CD14-positive monocyte (primary cell): ENCODE measurements around the gene N4BP2L2. TPM values are rescaled to one million over a fixed set of nuclear protein-coding genes. Genes with fewer than 3 reads are reported as not detected.

Source experiments
- DNase-seq, 3 donors: peaks; one replicate each; pipeline ENCODE4 v3.0.0-alpha.2; 2011 to 2022
- H2AFZ ChIP-seq: 2 replicates; pipeline ENCODE4 v1.6.0; 2012; ENCODE audit warnings: mild to moderate bottlenecking, low read depth, low read length, inconsistent platforms; ENCODE audit not compliant: insufficient read depth, poor library complexity, severe bottlenecking
- H3K27ac ChIP-seq, 2 donors: 1 replicate in 1 of 2; 2 replicates in 1 of 2; pipeline ENCODE4 v1.5.1; 2012 to 2013; ENCODE audit warnings: low read length in 2 of 2, control low read depth in 1 of 2, inconsistent platforms in 1 of 2, low read depth in 1 of 2, mild to moderate bottlenecking in 1 of 2
- H3K27me3 ChIP-seq, 2 donors: one replicate each; pipeline versions ENCODE4 v1.6.0 to v1.6.1; 2011 to 2013; ENCODE audit warnings: low read length in 2 of 2; ENCODE audit not compliant: control insufficient read depth in 2 of 2, insufficient read depth in 2 of 2
- H3K36me3 ChIP-seq, 2 donors: replicated peaks in 1 of 2; 1 replicate in 1 of 2; 2 replicates in 1 of 2; pipeline versions ENCODE4 v1.5.1 to v1.6.1; 2012 to 2013; ENCODE audit warnings: low read length in 2 of 2, control low read depth in 1 of 2, inconsistent platforms in 1 of 2, mild to moderate bottlenecking in 1 of 2; ENCODE audit not compliant: insufficient read depth in 2 of 2, control insufficient read depth in 1 of 2
- H3K4me1 ChIP-seq, 2 donors: 1 replicate in 1 of 2; 2 replicates in 1 of 2; pipeline versions ENCODE4 v1.5.1 to v1.6.1; 2012 to 2013; ENCODE audit warnings: low read length in 2 of 2, control low read depth in 1 of 2, inconsistent platforms in 1 of 2, mild to moderate bottlenecking in 1 of 2, moderate library complexity in 1 of 2; ENCODE audit not compliant: insufficient read depth in 2 of 2, control insufficient read depth in 1 of 2
- H3K4me2 ChIP-seq: replicated peaks from 2 replicates; pipeline ENCODE3; 2012; ENCODE audit warnings: low read length, moderate library complexity, mild to moderate bottlenecking; ENCODE audit not compliant: poor library complexity, severe bottlenecking; ENCODE audit errors: extremely low read depth
- H3K4me3 ChIP-seq, 3 experiments: fragments of 200-600 bp in 1 of 3; sonication (generic) in 1 of 3; replicated peaks in 1 of 3; 1 replicate in 2 of 3; 2 replicates in 1 of 3; pipeline ENCODE4 v1.5.1; 2011 to 2013; ENCODE audit warnings: low read length in 3 of 3, mild to moderate bottlenecking in 3 of 3, control low read depth in 2 of 3, low read depth in 2 of 3, inconsistent platforms in 1 of 3, moderate library complexity in 1 of 3
- H3K79me2 ChIP-seq: 2 replicates; pipeline ENCODE4 v1.6.0; 2012; ENCODE audit warnings: mild to moderate bottlenecking, control low read depth, inconsistent platforms, low read length, moderate library complexity; ENCODE audit not compliant: insufficient read depth
- H3K9ac ChIP-seq: 2 replicates; pipeline ENCODE4 v1.6.0; 2017; ENCODE audit warnings: low read length, mild to moderate bottlenecking; ENCODE audit not compliant: insufficient read depth, poor library complexity, severe bottlenecking
- H3K9me3 ChIP-seq, 2 donors: replicated peaks in 1 of 2; 1 replicate in 1 of 2; 2 replicates in 1 of 2; pipeline versions ENCODE4 v1.5.1 to v1.6.1; 2012 to 2013; ENCODE audit warnings: low read length in 2 of 2, control low read depth in 1 of 2; ENCODE audit not compliant: control insufficient read depth in 1 of 2, insufficient read depth in 1 of 2
- H4K20me1 ChIP-seq: 2 replicates; pipeline ENCODE4 v1.6.0; 2012; ENCODE audit warnings: mild to moderate bottlenecking, low read length, control low read depth, moderate library complexity; ENCODE audit not compliant: insufficient read depth
- H3K27ac Mint-ChIP-seq, 7 donors: one replicate each; pipeline ENCODE4 v1.8.0; 2020; ENCODE audit warnings: mild to moderate bottlenecking in 7 of 7, mixed read lengths in 7 of 7, moderate library complexity in 6 of 7, inconsistent platforms in 2 of 7
- H3K27me3 Mint-ChIP-seq, 3 donors: one replicate each; pipeline ENCODE4 v1.8.0; 2021 to 2022; ENCODE audit warnings: low read depth in 3 of 3, mild to moderate bottlenecking in 3 of 3, mixed read lengths in 3 of 3, moderate library complexity in 3 of 3, inconsistent platforms in 1 of 3
- H3K36me3 Mint-ChIP-seq, 2 donors: one replicate each; pipeline ENCODE4 v1.8.0; 2020; ENCODE audit warnings: mixed read lengths in 2 of 2, inconsistent platforms in 1 of 2, mild to moderate bottlenecking in 1 of 2
- H3K4me1 Mint-ChIP-seq: one replicate; pipeline ENCODE4 v1.8.0; 2020; ENCODE audit warnings: mild to moderate bottlenecking, mixed read lengths
- H3K4me3 Mint-ChIP-seq, 2 donors: one replicate each; pipeline ENCODE4 v1.8.0; 2020; ENCODE audit warnings: mild to moderate bottlenecking in 2 of 2, mixed read lengths in 2 of 2, moderate library complexity in 1 of 2
- H3K9me3 Mint-ChIP-seq, 7 donors: one replicate each; pipeline ENCODE4 v1.8.0; 2020 to 2022; ENCODE audit warnings: mixed read lengths in 7 of 7, mild to moderate bottlenecking in 6 of 7, moderate library complexity in 6 of 7, inconsistent platforms in 2 of 7
- WGBS: methylation state at CpG from one replicate; pipeline ENCODE4 v1.1.5; 2013; ENCODE audit warnings: missing lambda C conversion rate; ENCODE audit not compliant: insufficient coverage; 5-methylcytosine and 5-hydroxymethylcytosine counted together
- intact Hi-C, 2 donors: fragments of 100-400 bp; cut with micrococcal nuclease; formaldehyde crosslinking; loops; one replicate each; pipeline versions ENCODE4 v1.15.0 to v1.15.1; 2023
- polyA plus RNA-seq, 3 donors: library from polyadenylated mRNA; depleted of rRNA in 1 of 3; unstranded in 2 of 3; stranded (reverse) in 1 of 3; fragments of 300-500 nt in 2 of 3; fragments of >200 nt in 1 of 3; fragmentation: Illumina TruSeq in 2 of 3; gene quantifications; 1 replicate in 2 of 3; 2 replicates in 1 of 3; pipeline ENCODE4 v1.2.3, GENCODE V29; 2012 to 2021
- TF ChIP-seq, protein P1 (sequence below): fragments of 200-600 bp; IDR thresholded peaks from one replicate; pipeline ENCODE4 v1.8.0; 2022; ENCODE audit warnings: antibody characterized with exemption, mild to moderate bottlenecking

Gene N4BP2L2
- polyA plus RNA-seq, 3 donors = 94.2 to 105 (median 96.4) TPM

GRCh38 chr13:32407854-32408253, 130.7 kb downstream of the N4BP2L2 start:
- Mint-ChIP-seq H3K27ac (no peak overlapping the region), H3K9me3 (peaks cover 0 to 2% (median 0%) of the 10 kb centered on the region in 7 donors), H3K36me3 (peaks cover 58 to 61% of the 10 kb centered on the region in 2 donors), H3K27me3 (no peaks in the 10 kb centered on the region), H3K4me1 (peaks cover 7% of the 10 kb centered on the region), H3K4me3 (no peak overlapping the region)
- Histone ChIP-seq H2AFZ (no peak overlapping the region), H3K79me2 (peaks cover 12% of the 10 kb centered on the region), H3K36me3 (peaks cover 36 to 66% of the 10 kb centered on the region in 2 donors), H3K9ac (no peak overlapping the region), H3K4me3 (no peak overlapping the region), H3K9me3 (no peaks in the 10 kb centered on the region), H3K27me3 (no peaks in the 10 kb centered on the region), H3K4me1 (peaks cover 4 to 10% of the 10 kb centered on the region in 2 donors), H3K27ac (no peak overlapping the region), H4K20me1 (peaks cover 25% of the 10 kb centered on the region), H3K4me2 (no peak overlapping the region)
- 98% methylated on average over 5 of the region's 6 CpGs for WGBS
- TF ChIP-seq, protein P1, sequence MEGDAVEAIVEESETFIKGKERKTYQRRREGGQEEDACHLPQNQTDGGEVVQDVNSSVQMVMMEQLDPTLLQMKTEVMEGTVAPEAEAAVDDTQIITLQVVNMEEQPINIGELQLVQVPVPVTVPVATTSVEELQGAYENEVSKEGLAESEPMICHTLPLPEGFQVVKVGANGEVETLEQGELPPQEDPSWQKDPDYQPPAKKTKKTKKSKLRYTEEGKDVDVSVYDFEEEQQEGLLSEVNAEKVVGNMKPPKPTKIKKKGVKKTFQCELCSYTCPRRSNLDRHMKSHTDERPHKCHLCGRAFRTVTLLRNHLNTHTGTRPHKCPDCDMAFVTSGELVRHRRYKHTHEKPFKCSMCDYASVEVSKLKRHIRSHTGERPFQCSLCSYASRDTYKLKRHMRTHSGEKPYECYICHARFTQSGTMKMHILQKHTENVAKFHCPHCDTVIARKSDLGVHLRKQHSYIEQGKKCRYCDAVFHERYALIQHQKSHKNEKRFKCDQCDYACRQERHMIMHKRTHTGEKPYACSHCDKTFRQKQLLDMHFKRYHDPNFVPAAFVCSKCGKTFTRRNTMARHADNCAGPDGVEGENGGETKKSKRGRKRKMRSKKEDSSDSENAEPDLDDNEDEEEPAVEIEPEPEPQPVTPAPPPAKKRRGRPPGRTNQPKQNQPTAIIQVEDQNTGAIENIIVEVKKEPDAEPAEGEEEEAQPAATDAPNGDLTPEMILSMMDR = no peak
- DNase-seq = no peak
- intact Hi-C loops = no loop called here

DNA sequence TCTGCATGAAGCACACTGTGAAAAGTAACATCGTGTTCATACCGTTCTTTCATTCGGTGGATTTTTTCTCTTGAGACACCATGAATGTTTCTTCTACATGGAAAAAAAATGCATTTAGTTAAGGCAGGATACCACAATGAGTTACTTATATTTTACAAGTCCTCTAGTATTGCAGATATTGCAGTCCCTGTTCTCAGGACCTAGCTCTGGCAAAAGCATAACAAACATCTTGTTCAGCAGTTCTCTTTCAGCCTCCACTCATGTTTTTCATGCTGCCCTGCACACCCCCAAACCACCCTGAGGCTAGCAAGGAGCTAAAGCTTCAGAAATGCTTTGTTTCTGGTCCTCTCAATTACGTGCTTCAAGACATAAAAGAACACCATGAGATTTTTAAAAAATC, 135.5 kb downstream of the N4BP2L2 start:
- H3K9me3 Mint-ChIP-seq = no peaks in the 10 kb centered on the region
- peaks cover 72 to 73% of the 10 kb centered on the region in 2 donors for H3K36me3 Mint-ChIP-seq
- peaks cover 63 to 100% of the 10 kb centered on the region in 2 donors for H3K36me3 ChIP-seq
- no peak overlapping the region for H2AFZ ChIP-seq
- no peaks in the 10 kb centered on the region for H3K4me1 Mint-ChIP-seq
- no peak overlapping the region for H3K4me3 Mint-ChIP-seq
- H3K4me3 ChIP-seq = no peak overlapping the region
- H3K4me2 ChIP-seq = no peak overlapping the region
- no peak for DNase-seq
- H3K27me3 Mint-ChIP-seq = no peaks in the 10 kb centered on the region
- H3K9ac ChIP-seq = no peak overlapping the region
- H3K9me3 ChIP-seq = no peaks in the 10 kb centered on the region
- no peaks in the 10 kb centered on the region for H3K27me3 ChIP-seq
- peaks cover 4% of the 10 kb centered on the region for H3K79me2 ChIP-seq
- no peaks in the 10 kb centered on the region for H3K4me1 ChIP-seq
- intact Hi-C loops = no loop called here
- H4K20me1 ChIP-seq = peaks cover 5% of the 10 kb centered on the region
- TF ChIP-seq, protein P1 = no peak
- 100% methylated on average over 1 of the region's 4 CpGs for WGBS
- H3K27ac ChIP-seq = no peak overlapping the region
- H3K27ac Mint-ChIP-seq = no peak overlapping the region
